Heart left ventricle (tissue), 13 donors: ENCODE measurements around the gene KDM4B.

Source experiments
- POLR2A ChIP-seq, 2 donors: fragments of 450-650 bp; IDR thresholded peaks; one replicate each; pipeline ENCODE4 v1.6.1; 2017; ENCODE audit warnings: antibody characterized with exemption in 2 of 2, mild to moderate bottlenecking in 2 of 2, moderate library complexity in 2 of 2
- TF ChIP-seq, protein P1 (sequence below), 12 donors: fragments of 200-600 bp; sonication (generic) in 4 of 12; IDR thresholded peaks; one replicate each; pipeline versions ENCODE4 v1.5.0 to v1.8.0; 2018 to 2022; ENCODE audit warnings: antibody characterized with exemption in 12 of 12, mild to moderate bottlenecking in 5 of 12
- donor health status: ischemic (EF 13 %, LVEDD 7.1; RV severe dilation, severe dysfunction).
- donor health status: DM: no; HTN: yes; CAD: no.
- donor health status: DM: no; HTN: no; CAD: no.
- donor health status: ischemic (EF 25% LVEDD 6.9; RV normal size, moderate dysfunction).
- donor health status: ischemic (EF 25% LVEDD 5.7; RV mildly dilated, moderate dysfunction).
- donor health status: ischemic (EF 35%, LVEDD 5.7; RV mildly dilated, moderate dysfunction).
- donor health status: nonischemic (EF 11% LVEDD 7.7; RV severe dilation, severe dysfunction).
- donor health status: DM: yes; HTN: yes; CAD: no.
- donor health status: PGD.
- donor health status: ischemic (EF 29% LVEDD 5.4; RV normal size, mild dysfunction).
- donor health status: nonischemic (EF 23%, LVEDD 6.1; RV moderate dilation, normal function).

- TF ChIP-seq, protein P1, sequence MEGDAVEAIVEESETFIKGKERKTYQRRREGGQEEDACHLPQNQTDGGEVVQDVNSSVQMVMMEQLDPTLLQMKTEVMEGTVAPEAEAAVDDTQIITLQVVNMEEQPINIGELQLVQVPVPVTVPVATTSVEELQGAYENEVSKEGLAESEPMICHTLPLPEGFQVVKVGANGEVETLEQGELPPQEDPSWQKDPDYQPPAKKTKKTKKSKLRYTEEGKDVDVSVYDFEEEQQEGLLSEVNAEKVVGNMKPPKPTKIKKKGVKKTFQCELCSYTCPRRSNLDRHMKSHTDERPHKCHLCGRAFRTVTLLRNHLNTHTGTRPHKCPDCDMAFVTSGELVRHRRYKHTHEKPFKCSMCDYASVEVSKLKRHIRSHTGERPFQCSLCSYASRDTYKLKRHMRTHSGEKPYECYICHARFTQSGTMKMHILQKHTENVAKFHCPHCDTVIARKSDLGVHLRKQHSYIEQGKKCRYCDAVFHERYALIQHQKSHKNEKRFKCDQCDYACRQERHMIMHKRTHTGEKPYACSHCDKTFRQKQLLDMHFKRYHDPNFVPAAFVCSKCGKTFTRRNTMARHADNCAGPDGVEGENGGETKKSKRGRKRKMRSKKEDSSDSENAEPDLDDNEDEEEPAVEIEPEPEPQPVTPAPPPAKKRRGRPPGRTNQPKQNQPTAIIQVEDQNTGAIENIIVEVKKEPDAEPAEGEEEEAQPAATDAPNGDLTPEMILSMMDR (IDR thresholded peaks at IDR 0.05), result no peak
- no peak for TF ChIP-seq POLR2A (IDR thresholded peaks at IDR 0.05)
Observed at GRCh38 chr19:5013761-5014160, 44.8 kb downstream of the KDM4B start.
